AG10803 (cell line): ENCODE results near the gene WDR33.
"Not testable (repeated sequence)": the region's sequence is repeated elsewhere in the genome, so short reads cannot be mapped to it uniquely, and the experiment has no call there.

Source experiments
- DNase-seq: peaks from one replicate; pipeline ENCODE4 v3.0.0; 2010; ENCODE audit warnings: low read depth
- H3K4me3 ChIP-seq: 2 replicates; pipeline ENCODE4 v1.5.1; 2011; ENCODE audit warnings: mild to moderate bottlenecking, low read length, control low read depth
- CTCF ChIP-seq: conservative IDR thresholded peaks from 2 replicates; pipeline ENCODE4 v1.5.1; 2011; ENCODE audit warnings: mild to moderate bottlenecking, low read length, control low read depth, inconsistent platforms

WDR33 gene

GRCh38 chr2:127759931-127760330 lies 51.0 kb downstream of the WDR33 start:
- no peak overlapping the region for H3K4me3 ChIP-seq
- no peak for TF ChIP-seq CTCF
- peak; percentile 30 for DNase-seq

GRCh38 chr2:127754186-127754585 lies 56.8 kb downstream of the WDR33 start:
- no peak for TF ChIP-seq CTCF
- no peak for DNase-seq
- H3K4me3 ChIP-seq, result no peak overlapping the region

- DNase-seq, result no peak
- H3K4me3 ChIP-seq, result no peak overlapping the region
- TF ChIP-seq CTCF, result no peak
These were observed 57.6 kb downstream of the WDR33 start for GRCh38 chr2:127753374-127753773.

GRCh38 chr2:127749537-127749936 lies 61.4 kb downstream of the WDR33 start:
- DNase-seq, result peak; percentile 47
- not testable (repeated sequence) for H3K4me3 ChIP-seq

- no peak overlapping the region for H3K4me3 ChIP-seq
- no peak for TF ChIP-seq CTCF
- DNase-seq, result no peak
These were observed 63.4 kb downstream of the WDR33 start for GRCh38 chr2:127747621-127748020.

GRCh38 chr2:127743477-127744026 lies 67.4 kb downstream of the WDR33 start:
- DNase-seq, result no peak
- peak; percentile 13; the same call in 1 of the 2 replicates for TF ChIP-seq CTCF
- H3K4me3 ChIP-seq, result no peak overlapping the region

- peak; percentile 8 for DNase-seq
- no peak for TF ChIP-seq CTCF
- no peak overlapping the region for H3K4me3 ChIP-seq
These were observed 70.2 kb downstream of the WDR33 start for GRCh38 chr2:127740665-127741288.
